GM21515 (cell line): ENCODE results near the gene MYOG.

Source experiments
- ATAC-seq: cut with Tn5 transposase; IDR thresholded peaks from one replicate; pipeline ENCODE4 v1.9.1; 2021; ENCODE audit not compliant: unreplicated experiment

MYOG gene

DNA sequence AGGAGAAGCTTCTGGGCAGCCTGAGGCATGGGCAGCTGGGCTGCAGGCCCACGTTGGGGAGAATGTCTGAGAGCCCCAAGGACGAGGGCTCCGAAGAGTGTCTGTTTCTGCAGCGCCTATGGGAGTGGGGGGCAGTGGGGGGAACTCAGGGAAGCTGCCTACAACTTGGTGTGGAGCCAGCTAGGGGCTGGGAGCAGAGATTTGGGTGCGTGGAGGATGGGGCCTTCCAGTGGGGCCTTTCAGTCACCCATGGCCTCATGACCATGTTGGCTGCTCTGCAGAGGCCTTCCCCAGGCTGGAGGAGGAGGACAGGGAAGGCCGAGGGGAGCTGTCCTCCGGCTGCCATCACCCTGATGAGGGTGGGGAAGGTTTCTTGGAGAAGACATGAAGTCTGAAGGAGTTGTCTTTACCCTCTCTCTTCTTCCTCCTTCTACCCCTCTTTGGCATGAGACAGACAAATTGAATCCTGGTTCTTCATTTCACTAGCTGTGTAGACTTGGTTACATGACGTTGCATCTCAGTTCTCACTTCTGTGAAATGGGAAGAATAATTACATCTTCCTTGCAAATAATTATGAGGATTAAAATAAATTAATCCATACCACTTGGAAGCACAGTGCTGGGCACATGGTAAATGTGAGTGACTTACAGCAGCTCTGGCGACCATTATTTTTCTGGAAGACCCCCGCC, 51.2 kb downstream of the MYOG start:
- no peak for ATAC-seq

DNA sequence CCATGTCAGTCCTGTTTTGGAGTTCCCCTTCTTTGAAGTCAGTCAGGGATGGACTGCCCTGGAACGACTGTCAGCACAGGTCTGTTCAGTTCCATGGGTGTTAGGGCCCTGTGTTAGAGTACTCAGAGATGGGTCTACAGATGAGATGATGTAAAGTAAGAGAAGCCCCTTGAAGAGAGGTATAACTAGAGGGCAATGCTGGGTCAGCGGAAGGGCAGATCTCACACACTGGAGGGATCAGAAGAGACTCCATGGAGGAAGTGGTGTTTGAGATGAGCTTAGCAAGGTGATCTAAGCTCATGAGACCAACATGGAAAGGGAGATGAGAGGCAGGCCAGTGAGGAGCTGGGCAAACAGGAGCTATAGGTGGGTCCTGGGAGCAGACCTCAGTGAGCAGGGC, 51.9 kb downstream of the MYOG start:
- ATAC-seq: no peak

GRCh38 chr1:203033287-203033686, 52.5 kb downstream of the MYOG start:
- no peak for ATAC-seq
